H1 (cell line): Measurements from ENCODE around the gene RASGRP1. TPM values are rescaled to one million over a fixed set of nuclear protein-coding genes. Genes with fewer than 3 reads are reported as not detected.

Experiments
- CTCF ChIA-PET: fragments of 300-600 bp; sonication (Branson Sonifier 250); formaldehyde crosslinking; loops from one replicate; lab custom pipeline; 2021; ENCODE audit not compliant: partially characterized antibody; lab: Charles Lee
- POLR2A ChIA-PET: fragments of 300-600 bp; sonication (Branson Sonifier 250); formaldehyde crosslinking; loops from one replicate; lab custom pipeline; 2021; ENCODE audit warnings: inconsistent platforms; ENCODE audit not compliant: partially characterized antibody; lab: Charles Lee
- DNase-seq, 2 experiments: peaks; one replicate each; pipeline versions ENCODE4 v3.0.0 to v3.0.0-alpha.2; 2010 to 2022; ENCODE audit warnings: low spot score in 2 of 2, low read depth in 1 of 2, mixed read lengths in 1 of 2
- FAIRE-seq: peaks from 2 replicates; lab custom pipeline; 2011; peaks lifted over from hg19 to GRCh38; lab: Jason Lieb, UNC
- H2AFZ ChIP-seq: 2 replicates; pipeline ENCODE4 v1.8.1; 2012; ENCODE audit warnings: low read length, inconsistent platforms
- H2AK5ac ChIP-seq: 2 replicates; pipeline ENCODE4 v1.6.1; 2013; ENCODE audit warnings: low read depth, low read length
- H2BK120ac ChIP-seq: replicated peaks from 2 replicates; pipeline ENCODE3; 2013; ENCODE audit warnings: low read depth, low read length, inconsistent platforms
- H2BK12ac ChIP-seq: 2 replicates; pipeline ENCODE4 v1.6.1; 2013; ENCODE audit warnings: low read depth, low read length
- H2BK15ac ChIP-seq: 2 replicates; pipeline ENCODE4 v1.6.1; 2013; ENCODE audit warnings: low read length
- H2BK20ac ChIP-seq: 2 replicates; pipeline ENCODE4 v1.6.1; 2013; ENCODE audit warnings: low read length
- H2BK5ac ChIP-seq: 2 replicates; pipeline ENCODE4 v1.6.1; 2013; ENCODE audit warnings: low read depth, low read length
- H3K14ac ChIP-seq: 2 replicates; pipeline ENCODE4 v1.6.1; 2013; ENCODE audit warnings: inconsistent platforms; ENCODE audit not compliant: insufficient read length
- H3K18ac ChIP-seq: 2 replicates; pipeline ENCODE4 v1.6.1; 2013; ENCODE audit warnings: low read length; ENCODE audit errors: extremely low read depth
- H3K23ac ChIP-seq: 2 replicates; pipeline ENCODE4 v1.6.1; 2013; ENCODE audit warnings: inconsistent platforms; ENCODE audit not compliant: insufficient read length
- H3K23me2 ChIP-seq: 2 replicates; pipeline ENCODE4 v1.6.1; 2013; ENCODE audit warnings: low read depth, low read length
- H3K27ac ChIP-seq: 2 replicates; pipeline ENCODE4 v1.6.1; 2011; ENCODE audit warnings: low read depth, low read length, inconsistent platforms
- H3K27me3 ChIP-seq, 4 experiments: replicated peaks in 1 of 4; 1 replicate in 1 of 4; 2 replicates in 3 of 4; pipeline versions ENCODE4 v1.6.1 to v1.8.1; 2011 to 2013; ENCODE audit warnings: low read length in 3 of 4, mild to moderate bottlenecking in 3 of 4, inconsistent platforms in 2 of 4, mixed read lengths in 2 of 4, moderate library complexity in 1 of 4; ENCODE audit not compliant: control insufficient read depth in 3 of 4, insufficient read depth in 3 of 4; ENCODE audit errors: extremely low read depth in 1 of 4
- H3K36me3 ChIP-seq, 4 experiments: 2 replicates each; pipeline versions ENCODE4 v1.6.1 to v1.8.1; 2011 to 2013; ENCODE audit warnings: mild to moderate bottlenecking in 4 of 4, low read length in 3 of 4, moderate library complexity in 2 of 4, control low read depth in 1 of 4, inconsistent platforms in 1 of 4; ENCODE audit not compliant: insufficient read depth in 4 of 4, control insufficient read depth in 2 of 4
- H3K4ac ChIP-seq: replicated peaks from 2 replicates; pipeline ENCODE3; 2013; ENCODE audit warnings: low read length, low read depth, mixed read lengths, inconsistent platforms; ENCODE audit not compliant: insufficient read length
- H3K4me1 ChIP-seq, 4 experiments: replicated peaks in 1 of 4; 1 replicate in 1 of 4; 2 replicates in 3 of 4; pipeline versions ENCODE4 v1.6.1 to v1.8.1; 2011 to 2013; ENCODE audit warnings: low read length in 3 of 4, inconsistent platforms in 2 of 4, mixed read lengths in 1 of 4; ENCODE audit not compliant: insufficient read depth in 4 of 4, control insufficient read depth in 3 of 4
- H3K4me2 ChIP-seq, 2 experiments: 2 replicates each; pipeline versions ENCODE4 v1.6.1 to v1.8.1; 2011 to 2013; ENCODE audit warnings: low read depth in 2 of 2, low read length in 2 of 2, control low read depth in 1 of 2, inconsistent platforms in 1 of 2, mild to moderate bottlenecking in 1 of 2; ENCODE audit not compliant: insufficient read depth in 1 of 2
- H3K4me3 ChIP-seq, 4 experiments: fragments of 200-600, 300-600 bp in 1 of 4; sonication (generic), shearing (Covaris generic), sonication (Bioruptor Twin) in 1 of 4; 2 replicates each; pipeline versions ENCODE4 v1.5.1 to v1.8.1; 2011 to 2016; ENCODE audit warnings: low read length in 4 of 4, low read depth in 3 of 4, control low read depth in 2 of 4, inconsistent platforms in 2 of 4, mild to moderate bottlenecking in 2 of 4, mixed read lengths in 1 of 4, moderate library complexity in 1 of 4; ENCODE audit not compliant: insufficient read depth in 2 of 4; ENCODE audit errors: extremely low read depth in 1 of 4
- H3K56ac ChIP-seq: replicated peaks from 2 replicates; pipeline ENCODE3; 2013; ENCODE audit warnings: low read depth, mild to moderate bottlenecking, mixed read lengths, low read length, inconsistent platforms; ENCODE audit not compliant: insufficient read length
- H3K79me1 ChIP-seq: 2 replicates; pipeline ENCODE4 v1.6.1; 2013; ENCODE audit warnings: low read depth, low read length, control low read depth
- H3K79me2 ChIP-seq, 2 experiments: 2 replicates each; pipeline versions ENCODE4 v1.6.1 to v1.8.1; 2012 to 2013; ENCODE audit warnings: low read length in 2 of 2, mild to moderate bottlenecking in 2 of 2, inconsistent platforms in 1 of 2; ENCODE audit not compliant: insufficient read depth in 2 of 2, control insufficient read depth in 1 of 2
- H3K9ac ChIP-seq, 4 experiments: replicated peaks in 1 of 4; 1 replicate in 1 of 4; 2 replicates in 3 of 4; pipeline versions ENCODE4 v1.6.1 to v1.8.1; 2011 to 2013; ENCODE audit warnings: low read depth in 3 of 4, low read length in 3 of 4, control low read depth in 2 of 4, mild to moderate bottlenecking in 2 of 4, moderate library complexity in 2 of 4, inconsistent platforms in 1 of 4; ENCODE audit errors: extremely low read depth in 1 of 4
- H3K9me3 ChIP-seq, 2 experiments: 2 replicates each; pipeline versions ENCODE4 v1.6.1 to v1.8.1; 2012 to 2013; ENCODE audit warnings: mild to moderate bottlenecking in 2 of 2, moderate library complexity in 2 of 2, control low read depth in 1 of 2, inconsistent platforms in 1 of 2, low read depth in 1 of 2, low read length in 1 of 2, mixed read lengths in 1 of 2; ENCODE audit not compliant: insufficient read depth in 2 of 2
- H4K20me1 ChIP-seq, 2 experiments: replicated peaks in 1 of 2; 2 replicates each; pipeline versions ENCODE3 to v1.8.1; 2011 to 2013; ENCODE audit warnings: inconsistent platforms in 2 of 2, low read length in 2 of 2, mild to moderate bottlenecking in 1 of 2; ENCODE audit not compliant: insufficient read depth in 2 of 2, control insufficient read depth in 1 of 2
- H4K5ac ChIP-seq: 2 replicates; pipeline ENCODE4 v1.6.1; 2013; ENCODE audit warnings: low read length, low read depth, mixed read lengths, inconsistent platforms; ENCODE audit not compliant: insufficient read length
- H4K8ac ChIP-seq: 2 replicates; pipeline ENCODE4 v1.8.0; 2013; ENCODE audit warnings: mild to moderate bottlenecking, moderate library complexity, low read length, inconsistent platforms; ENCODE audit not compliant: insufficient read depth; ENCODE audit errors: extremely low read depth
- H4K91ac ChIP-seq: replicated peaks from 2 replicates; pipeline ENCODE3; 2013; ENCODE audit warnings: low read length, mixed read lengths, inconsistent platforms; ENCODE audit not compliant: insufficient read length
- ATF2 ChIP-seq: IDR thresholded peaks from 2 replicates; pipeline ENCODE4 v1.6.1; 2012; ENCODE audit warnings: low read length, inconsistent platforms
- ATF3 ChIP-seq: IDR thresholded peaks from 2 replicates; pipeline ENCODE4 v1.6.1; 2011; ENCODE audit warnings: low read depth, mild to moderate bottlenecking, low read length; ENCODE audit not compliant: insufficient read depth
- BCL11A ChIP-seq, 2 experiments: IDR thresholded peaks; one replicate each; pipeline ENCODE4 v1.6.1; 2011; ENCODE audit warnings: low read depth in 2 of 2, low read length in 2 of 2, mild to moderate bottlenecking in 2 of 2
- CHD1 ChIP-seq: IDR thresholded peaks from 2 replicates; pipeline ENCODE4 v1.6.1; 2012; ENCODE audit warnings: low read depth, low read length, improper control_type of control experiment
- KDM5A ChIP-seq: fragments of 200-600 bp; IDR thresholded peaks from 2 replicates; pipeline ENCODE4 v1.7.1; 2012; ENCODE audit warnings: mild to moderate bottlenecking, low read length, inconsistent platforms, mixed read lengths
- MAFK ChIP-seq: IDR thresholded peaks from 2 replicates; pipeline ENCODE4 v1.6.1; 2012; ENCODE audit warnings: low read depth, mild to moderate bottlenecking, improper control_type of control experiment, low read length
- NRF1 ChIP-seq: IDR thresholded peaks from 2 replicates; pipeline ENCODE4 v1.6.1; 2011; ENCODE audit warnings: mild to moderate bottlenecking, low read depth, low read length, improper control_type of control experiment
- RBBP5 ChIP-seq: IDR thresholded peaks from 2 replicates; pipeline ENCODE4 v1.7.1; 2012; ENCODE audit warnings: low read depth, mild to moderate bottlenecking, inconsistent platforms, low read length, moderate library complexity, borderline replicate concordance
- SAP30 ChIP-seq: fragments of 300-600 bp; sonication (generic); IDR thresholded peaks from 2 replicates; pipeline ENCODE4 v1.7.1; 2012; ENCODE audit warnings: low read length, moderate library complexity, mild to moderate bottlenecking, inconsistent platforms; ENCODE audit not compliant: insufficient read depth, insufficient replicate concordance
- SIRT6 ChIP-seq: IDR thresholded peaks from one replicate; pipeline ENCODE4 v1.7.1; 2012; ENCODE audit warnings: low read length, inconsistent platforms
- SP1 ChIP-seq: IDR thresholded peaks from 2 replicates; pipeline ENCODE4 v1.6.1; 2011; ENCODE audit warnings: low read depth, low read length
- SP4 ChIP-seq: IDR thresholded peaks from 2 replicates; pipeline ENCODE4 v1.6.1; 2012; ENCODE audit warnings: low read length, inconsistent platforms
- TCF12 ChIP-seq: IDR thresholded peaks from 2 replicates; pipeline ENCODE4 v1.6.1; 2011; ENCODE audit warnings: low read depth, mild to moderate bottlenecking, low read length
- TEAD4 ChIP-seq: IDR thresholded peaks from 2 replicates; pipeline ENCODE4 v1.6.1; 2012; ENCODE audit warnings: low read depth, low read length, inconsistent platforms, mixed read lengths
- WGBS, 2 experiments: shearing (Covaris generic) in 1 of 2; methylation state at CpG; one replicate each; pipeline versions ENCODE4 v1.1.6 to v1.1.7; 2013 to 2015; ENCODE audit warnings: low lambda C conversion rate in 2 of 2, mixed read lengths in 2 of 2, inconsistent platforms in 1 of 2, low coverage in 1 of 2, missing lambda C conversion rate in 1 of 2; ENCODE audit not compliant: insufficient replicate concordance in 2 of 2, insufficient coverage in 1 of 2, insufficient read length in 1 of 2; ENCODE audit errors: extremely low coverage in 1 of 2, missing lambda C conversion rate in 1 of 2; 5-methylcytosine and 5-hydroxymethylcytosine counted together
- polyA plus RNA-seq, 7 experiments: library from polyadenylated mRNA; depleted of rRNA in 3 of 7; stranded (reverse) in 5 of 7; unstranded in 2 of 7; fragments of >200 nt in 5 of 7; fragments of 200-250 nt in 2 of 7; gene quantifications; 1 replicate in 5 of 7; 2 replicates in 1 of 7; 4 replicates in 1 of 7; pipeline versions ENCODE4 v1.2.1 to v1.2.3, GENCODE V29; 2011 to 2013; ENCODE audit warnings: missing spikeins in 2 of 7, mixed read lengths in 2 of 7
- total RNA-seq: library from RNA; stranded (reverse); fragmentation: NEBNext Ultra II Directional; extraction: Animal tissue kit (Norgen Biotek cat#: 25700); gene quantifications from 2 replicates; pipeline ENCODE4 v1.2.1, GENCODE V29; 2021

Gene RASGRP1
- total and polyA plus RNA-seq, 2 of the 8 experiments (the other 6 are each of a cell fraction or from before 2014, with no cell fraction given) = 1.1 to 2.1 TPM

- ChIA-PET POLR2A (no interaction called here), CTCF (interaction anchor here (1.0 kb wide), 1 partner anchor 143 kb away, joined by 3 read pairs; no protein-coding TSS in a partner anchor)
- H3K9ac ChIP-seq = no peak overlapping the region
- no peaks in the 10 kb centered on the region for H4K20me1 ChIP-seq
- H2BK12ac ChIP-seq = no peak overlapping the region
- H3K18ac ChIP-seq = no peak overlapping the region
- no peak overlapping the region for H2BK20ac ChIP-seq
- H3K4me1 ChIP-seq = no peaks in the 10 kb centered on the region
- H3K27me3 ChIP-seq = no peaks in the 10 kb centered on the region
- H3K36me3 ChIP-seq = no peaks in the 10 kb centered on the region
- H3K23ac ChIP-seq = no peak overlapping the region
- H3K4me2 ChIP-seq = no peak overlapping the region
- no peak overlapping the region for H3K56ac ChIP-seq
- H2BK15ac ChIP-seq = no peak overlapping the region
- no peak overlapping the region for H3K14ac ChIP-seq
- WGBS, 2 experiments = 79% methylated on average over 7 of the region's 7 CpGs; no CpG with 5 or more reads in 1 of the 2 experiments
- no peaks in the 10 kb centered on the region for H3K23me2 ChIP-seq
- H3K27ac ChIP-seq = no peak overlapping the region
- no peak overlapping the region for H4K91ac ChIP-seq
- no peaks in the 10 kb centered on the region for H3K79me1 ChIP-seq
- H2AFZ ChIP-seq = no peak overlapping the region
- no peak for DNase-seq
- H2AK5ac ChIP-seq = no peak overlapping the region
- H3K4me3 ChIP-seq = no peak overlapping the region
- no peak overlapping the region for H2BK5ac ChIP-seq
- H3K79me2 ChIP-seq = no peaks in the 10 kb centered on the region
- FAIRE-seq = no peak
- no peak overlapping the region for H3K4ac ChIP-seq
- no peaks in the 10 kb centered on the region for H3K9me3 ChIP-seq
- H4K8ac ChIP-seq = no peak overlapping the region
- no peak overlapping the region for H2BK120ac ChIP-seq
- no peak overlapping the region for H4K5ac ChIP-seq
- TF ChIP-seq SIRT6 (no peak), BCL11A (IDR thresholded peaks at IDR 0.05; ENCODE audit: low read depth in 2 of 2, low read length in 2 of 2) (no peak), KDM5A (no peak), MAFK (no peak), SAP30 (no peak), SP1 (no peak), NRF1 (no peak), CHD1 (no peak), RBBP5 (no peak), ATF3 (no peak), TCF12 (no peak), TEAD4 (no peak), ATF2 (no peak), SP4 (no peak)
These were observed 23.6 kb downstream of the RASGRP1 start for GRCh38 chr15:38541026-38541425.
